ENCODE data around the gene SH3RF3. TPM values are rescaled to one million over a fixed set of nuclear protein-coding genes. Genes with fewer than 3 reads are reported as not detected.

SH3RF3 gene
- total RNA-seq, 1 donor from 2014 or later, result 59.5 TPM

DNA sequence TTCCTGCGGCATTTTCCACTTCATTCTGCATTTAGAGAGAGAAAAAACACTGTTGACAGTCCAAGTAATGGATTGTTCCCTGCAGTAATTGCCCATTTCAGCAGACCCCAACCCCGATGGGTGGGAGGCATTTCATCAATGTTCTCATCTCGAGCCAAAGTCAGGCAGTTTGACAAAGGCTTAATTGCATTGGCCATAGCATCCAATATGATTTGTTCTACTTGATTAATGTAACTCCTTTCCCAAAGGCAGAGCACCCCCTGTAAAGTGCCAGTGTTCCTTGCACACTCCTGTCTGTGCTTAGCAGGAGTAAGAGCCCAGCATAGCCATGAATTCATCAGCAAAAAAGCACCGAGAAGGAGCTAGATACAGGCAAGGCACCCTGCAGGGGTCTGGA is 310.4 kb downstream of the SH3RF3 start:
- TF ChIP-seq, protein P1, sequence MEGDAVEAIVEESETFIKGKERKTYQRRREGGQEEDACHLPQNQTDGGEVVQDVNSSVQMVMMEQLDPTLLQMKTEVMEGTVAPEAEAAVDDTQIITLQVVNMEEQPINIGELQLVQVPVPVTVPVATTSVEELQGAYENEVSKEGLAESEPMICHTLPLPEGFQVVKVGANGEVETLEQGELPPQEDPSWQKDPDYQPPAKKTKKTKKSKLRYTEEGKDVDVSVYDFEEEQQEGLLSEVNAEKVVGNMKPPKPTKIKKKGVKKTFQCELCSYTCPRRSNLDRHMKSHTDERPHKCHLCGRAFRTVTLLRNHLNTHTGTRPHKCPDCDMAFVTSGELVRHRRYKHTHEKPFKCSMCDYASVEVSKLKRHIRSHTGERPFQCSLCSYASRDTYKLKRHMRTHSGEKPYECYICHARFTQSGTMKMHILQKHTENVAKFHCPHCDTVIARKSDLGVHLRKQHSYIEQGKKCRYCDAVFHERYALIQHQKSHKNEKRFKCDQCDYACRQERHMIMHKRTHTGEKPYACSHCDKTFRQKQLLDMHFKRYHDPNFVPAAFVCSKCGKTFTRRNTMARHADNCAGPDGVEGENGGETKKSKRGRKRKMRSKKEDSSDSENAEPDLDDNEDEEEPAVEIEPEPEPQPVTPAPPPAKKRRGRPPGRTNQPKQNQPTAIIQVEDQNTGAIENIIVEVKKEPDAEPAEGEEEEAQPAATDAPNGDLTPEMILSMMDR (IDR thresholded peaks at IDR 0.05), result no peak
- peaks cover 31% of the 10 kb centered on the region for H3K9me3 Mint-ChIP-seq (ENCODE audit: low read depth)
- H3K27ac Mint-ChIP-seq (ENCODE audit: unreplicated experiment), result peak overlapping the region; percentile 99
- DNase-seq (ENCODE audit: low spot score), result no peak
- H3K4me3 Mint-ChIP-seq (ENCODE audit: unreplicated experiment), result no peak overlapping the region
- no peaks in the 10 kb centered on the region for H3K27me3 Mint-ChIP-seq (ENCODE audit: low read depth)
- peaks cover 71% of the 10 kb centered on the region for H3K4me1 Mint-ChIP-seq (ENCODE audit: low read depth)
- peaks cover 57% of the 10 kb centered on the region for H3K36me3 Mint-ChIP-seq (ENCODE audit: low read depth)

DNA sequence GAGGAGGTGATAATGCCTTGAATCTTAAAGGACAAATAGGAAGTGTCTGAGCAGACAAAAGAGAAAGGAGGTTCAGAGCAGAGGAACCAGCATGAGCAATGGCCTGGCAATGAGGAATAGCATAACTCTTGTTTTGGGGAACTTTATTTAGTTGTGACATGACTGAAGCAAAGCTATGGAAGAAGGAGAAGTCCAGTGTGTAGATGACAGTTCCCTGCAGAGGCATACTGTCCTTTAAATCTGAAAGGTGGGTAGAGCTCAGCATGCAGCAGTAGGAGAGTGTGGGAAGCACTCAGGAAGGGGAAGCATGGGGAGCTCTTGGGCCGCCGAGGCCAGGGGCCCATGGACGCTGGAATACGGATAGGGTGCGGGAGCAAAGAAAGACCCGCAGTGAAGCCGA is 311.0 kb downstream of the SH3RF3 start:
- Mint-ChIP-seq H3K4me1 (ENCODE audit: low read depth) (peaks cover 71% of the 10 kb centered on the region), H3K9me3 (ENCODE audit: low read depth) (peaks cover 36% of the 10 kb centered on the region), H3K27ac (ENCODE audit: unreplicated experiment) (peak overlapping the region; percentile 99), H3K36me3 (ENCODE audit: low read depth) (peaks cover 59% of the 10 kb centered on the region), H3K27me3 (ENCODE audit: low read depth) (no peaks in the 10 kb centered on the region), H3K4me3 (ENCODE audit: unreplicated experiment) (no peak overlapping the region)
- no peak for DNase-seq (ENCODE audit: low spot score)
- TF ChIP-seq, protein P1 (IDR thresholded peaks at IDR 0.05), result no peak

DNA sequence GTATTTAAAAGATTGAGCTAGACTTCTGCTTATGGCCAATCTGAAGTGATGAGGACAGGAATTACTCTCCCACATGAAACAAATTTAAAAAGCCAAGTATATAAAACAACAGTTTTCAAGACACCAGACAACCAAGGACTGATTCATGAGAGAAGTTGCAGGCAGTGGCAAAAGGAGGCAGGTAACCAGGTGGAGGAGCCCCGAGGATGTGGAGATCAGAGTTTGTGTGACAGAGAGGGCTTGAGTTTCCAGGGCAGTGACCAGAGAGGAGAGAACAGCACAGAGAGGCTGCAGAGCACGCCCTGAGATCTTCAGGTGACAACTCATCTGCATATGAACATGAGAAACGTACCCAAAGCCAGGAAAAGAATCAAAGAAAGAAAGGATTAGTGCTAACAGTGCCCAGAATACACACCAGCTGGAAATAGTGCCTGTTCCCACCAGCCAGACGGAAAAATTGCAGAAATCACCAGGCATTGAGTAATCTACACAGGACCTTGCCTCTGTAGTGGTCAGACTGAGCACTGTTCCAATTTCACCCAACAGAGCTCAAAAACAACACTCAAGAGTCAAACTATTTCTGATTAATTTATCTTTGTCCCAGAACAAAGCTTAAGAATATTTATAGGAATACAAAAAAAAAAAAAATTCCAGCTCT is 311.6 kb downstream of the SH3RF3 start:
- peak overlapping the region; percentile 99 for H3K27ac Mint-ChIP-seq (ENCODE audit: unreplicated experiment)
- no peaks in the 10 kb centered on the region for H3K27me3 Mint-ChIP-seq (ENCODE audit: low read depth)
- no peak for DNase-seq (ENCODE audit: low spot score)
- H3K36me3 Mint-ChIP-seq (ENCODE audit: low read depth), result peaks cover 65% of the 10 kb centered on the region
- TF ChIP-seq, protein P1 (IDR thresholded peaks at IDR 0.05), result no peak
- H3K4me1 Mint-ChIP-seq (ENCODE audit: low read depth), result peaks cover 71% of the 10 kb centered on the region
- peak overlapping the region; percentile 11 for H3K4me3 Mint-ChIP-seq (ENCODE audit: unreplicated experiment)
- peaks cover 42% of the 10 kb centered on the region for H3K9me3 Mint-ChIP-seq (ENCODE audit: low read depth)

DNA sequence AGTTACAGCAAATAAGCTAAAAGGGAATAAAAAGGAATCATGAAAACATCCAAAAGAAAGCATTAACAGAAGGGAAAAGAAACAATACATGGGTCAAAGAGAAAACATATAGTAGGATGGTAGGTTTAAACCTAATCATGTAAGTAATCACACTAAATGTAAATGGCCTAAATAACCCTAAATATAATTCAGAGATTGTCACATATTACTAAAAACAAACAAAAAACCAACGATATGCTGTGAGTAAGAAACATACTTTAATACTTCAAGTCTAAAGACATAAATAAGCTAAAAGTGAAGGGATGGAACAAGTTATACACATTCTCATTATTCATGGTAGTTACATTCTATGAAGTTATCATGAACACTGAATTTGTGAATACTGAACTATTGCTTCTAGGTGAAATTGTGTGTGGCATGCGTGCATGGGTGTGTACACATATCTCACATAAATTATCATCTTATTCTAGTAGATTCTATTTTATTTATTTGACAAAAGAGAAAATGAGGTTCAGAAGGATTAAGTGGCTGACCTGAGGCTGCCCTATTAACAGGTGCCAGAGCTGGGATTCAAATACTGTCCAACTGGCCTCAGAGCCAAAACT is 313.8 kb downstream of the SH3RF3 start:
- TF ChIP-seq, protein P1 (IDR thresholded peaks at IDR 0.05), result no peak
- peaks cover 65% of the 10 kb centered on the region for H3K36me3 Mint-ChIP-seq (ENCODE audit: low read depth)
- no peak overlapping the region for H3K4me3 Mint-ChIP-seq (ENCODE audit: unreplicated experiment)
- peak overlapping the region; percentile 59 for H3K27ac Mint-ChIP-seq (ENCODE audit: unreplicated experiment)
- H3K9me3 Mint-ChIP-seq (ENCODE audit: low read depth), result peaks cover 42% of the 10 kb centered on the region
- no peak for DNase-seq (ENCODE audit: low spot score)
- H3K27me3 Mint-ChIP-seq (ENCODE audit: low read depth), result no peaks in the 10 kb centered on the region
- peaks cover 71% of the 10 kb centered on the region for H3K4me1 Mint-ChIP-seq (ENCODE audit: low read depth)

DNA sequence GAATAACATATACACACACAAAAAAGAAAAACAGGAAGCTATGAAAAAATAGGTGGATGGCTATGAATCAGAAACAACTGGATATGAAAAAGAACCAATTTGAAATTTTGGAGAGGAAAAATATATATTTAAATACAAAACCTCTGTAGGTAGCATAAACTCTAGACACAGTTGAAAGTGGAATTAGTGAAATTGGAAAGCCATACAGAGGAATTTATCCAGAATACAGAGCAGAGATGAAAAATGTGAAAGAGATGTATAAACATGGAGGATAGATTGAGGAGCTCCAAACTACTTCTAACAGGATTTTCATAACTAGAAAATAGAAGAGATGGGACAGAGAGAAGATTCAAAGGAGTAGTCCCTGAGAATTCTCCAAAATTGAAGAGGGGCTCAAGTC is 315.9 kb downstream of the SH3RF3 start:
- H3K4me3 Mint-ChIP-seq (ENCODE audit: unreplicated experiment), result no peak overlapping the region
- H3K4me1 Mint-ChIP-seq (ENCODE audit: low read depth), result peaks cover 71% of the 10 kb centered on the region
- no peak for DNase-seq (ENCODE audit: low spot score)
- TF ChIP-seq, protein P1 (IDR thresholded peaks at IDR 0.05), result no peak
- H3K27ac Mint-ChIP-seq (ENCODE audit: unreplicated experiment), result peak overlapping the region; percentile 98
- peaks cover 40% of the 10 kb centered on the region for H3K9me3 Mint-ChIP-seq (ENCODE audit: low read depth)
- H3K27me3 Mint-ChIP-seq (ENCODE audit: low read depth), result no peaks in the 10 kb centered on the region
- H3K36me3 Mint-ChIP-seq (ENCODE audit: low read depth), result peaks cover 55% of the 10 kb centered on the region

Measured in chondrocyte (in vitro differentiated cells).